HL-60 (cell line): ENCODE measurements around the gene HYAL3.

Source experiments
- DNase-seq, 2 experiments: peaks; one replicate each; pipeline ENCODE4 v3.0.0-alpha.2; 2010 to 2020; ENCODE audit warnings: low read depth in 1 of 2, low spot score in 1 of 2
- H3K27ac ChIP-seq: fragments of 250-450 bp; sonication (Bioruptor Pico); replicated peaks from 2 replicates; pipeline ENCODE4 v1.5.1; 2020; ENCODE audit warnings: mild to moderate bottlenecking, moderate library complexity
- H3K27me3 ChIP-seq: fragments of 250-450 bp; sonication (Bioruptor Pico); 2 replicates; pipeline ENCODE4 v1.5.1; 2021; ENCODE audit warnings: mild to moderate bottlenecking, moderate library complexity; ENCODE audit not compliant: insufficient read depth, poor library complexity, severe bottlenecking
- H3K4me3 ChIP-seq: replicated peaks from 2 replicates; pipeline ENCODE4 v1.5.1; 2011; ENCODE audit warnings: mild to moderate bottlenecking, control low read depth, low read length; ENCODE audit not compliant: insufficient read depth
- CTCF ChIP-seq: IDR thresholded peaks from one replicate; pipeline ENCODE4 v1.5.1; 2011; ENCODE audit warnings: low read length, control low read depth, inconsistent platforms; ENCODE audit not compliant: insufficient read depth
- GABPA ChIP-seq: IDR thresholded peaks from 2 replicates; pipeline ENCODE4 v1.6.1; 2012; ENCODE audit warnings: low read depth
- POLR2AphosphoS5 ChIP-seq: IDR thresholded peaks from 2 replicates; pipeline ENCODE4 v1.6.1; 2012; ENCODE audit warnings: low read depth
- REST ChIP-seq: IDR thresholded peaks from 2 replicates; pipeline ENCODE4 v1.6.1; 2012; ENCODE audit warnings: low read depth; ENCODE audit not compliant: insufficient replicate concordance
- SPI1 ChIP-seq: IDR thresholded peaks from 2 replicates; pipeline ENCODE4 v1.6.1; 2012; ENCODE audit warnings: low read depth, mild to moderate bottlenecking, borderline replicate concordance

Gene HYAL3

GRCh38 chr3:50268703-50269451 is 30.3 kb downstream of the HYAL3 start, which contains the start of gene SEMA3B:
TSS of gene SEMA3B (plus strand) at chr3:50269147. CDS start at chr3:50269241, 94 bp downstream.
- H3K27me3 ChIP-seq = peaks cover 18% of the 10 kb centered on the region
- H3K4me3 ChIP-seq = no peak within 1 kb of the TSS
- DNase-seq = no peak

GRCh38 chr3:50268276-50268675 is 30.9 kb downstream of the HYAL3 start:
- no peak overlapping the region for H3K4me3 ChIP-seq
- H3K27ac ChIP-seq = no peak overlapping the region

More at GRCh38 chr3:50268703-50269451, 30.3 kb downstream of the HYAL3 start, which contains the start of gene SEMA3B:
- no peak within 1 kb of the TSS for H3K27ac ChIP-seq
- TF ChIP-seq CTCF (no peak), SPI1 (no peak), POLR2AphosphoS5 (no peak), REST (no peak), GABPA (no peak)

GRCh38 chr3:50267280-50267913 is 31.8 kb downstream of the HYAL3 start:
- Histone ChIP-seq H3K27me3 (peaks cover 16% of the 10 kb centered on the region), H3K27ac (no peak overlapping the region), H3K4me3 (no peak overlapping the region)
- DNase-seq = no peak
- no peak for TF ChIP-seq POLR2AphosphoS5
- TF ChIP-seq REST = no peak
- no peak for TF ChIP-seq SPI1
- no peak for TF ChIP-seq GABPA
- TF ChIP-seq CTCF = no peak

More at GRCh38 chr3:50268276-50268675, 30.9 kb downstream of the HYAL3 start:
- DNase-seq = no peak
- TF ChIP-seq GABPA = no peak
- TF ChIP-seq REST = no peak
- H3K27me3 ChIP-seq = peaks cover 16% of the 10 kb centered on the region
